Activated naive CD4-positive, alpha-beta T cell treated with anti-CD3 and anti-CD28 coated beads, Interleukin-2, amount 50 U/mL, for 72 hours (primary cell): ENCODE data around the gene BTNL8. TPM values are rescaled to one million over a fixed set of nuclear protein-coding genes. Genes with fewer than 3 reads are reported as not detected.
A peak's percentile ranks its signal among the peaks of the same experiment; 100 is the strongest.
"Not testable (repeated sequence)": the region's sequence is repeated elsewhere in the genome, so short reads cannot be mapped to it uniquely, and the experiment has no call there.

Source experiments
- ATAC-seq, 2 donors: fragments of 150-1000 bp; cut with Tn5 transposase; 2 replicates each; pipeline ENCODE4 v1.10.0; 2021; ENCODE audit warnings: mild to moderate bottlenecking in 2 of 2, moderate library complexity in 2 of 2
- DNase-seq, 2 donors: peaks; one replicate each; pipeline ENCODE4 v3.0.0; 2021 to 2022; ENCODE audit warnings: low spot score in 2 of 2
- H3K27ac Mint-ChIP-seq, 2 donors: one replicate each; pipeline ENCODE4 v1.8.0; 2022; ENCODE audit warnings: mild to moderate bottlenecking in 2 of 2, mixed read lengths in 2 of 2
- H3K36me3 Mint-ChIP-seq, 2 donors: one replicate each; pipeline ENCODE4 v1.8.0; 2022; ENCODE audit warnings: mixed read lengths in 2 of 2
- H3K9me3 Mint-ChIP-seq, 2 donors: one replicate each; pipeline ENCODE4 v1.8.0; 2022; ENCODE audit warnings: mixed read lengths in 2 of 2
- total RNA-seq, 2 donors: library from RNA; stranded (reverse); gene quantifications; one replicate each; pipeline ENCODE4 v1.2.3, GENCODE V29; 2022

The BTNL8 gene
- total RNA-seq, 2 donors from 2014 or later, result not detected

- Mint-ChIP-seq H3K27ac (no peak overlapping the region), H3K36me3 (no peaks in the 10 kb centered on the region), H3K9me3 (no peaks in the 10 kb centered on the region)
- DNase-seq (no peak), ATAC-seq (no peak)
Observed at GRCh38 chr5:180872419-180872818, 26.5 kb upstream of the BTNL8 start.

- no peaks in the 10 kb centered on the region for H3K9me3 Mint-ChIP-seq
- H3K27ac Mint-ChIP-seq, result peak overlapping the region in 1 of 2 donors; percentile 13
- DNase-seq (no peak), ATAC-seq (peak in 1 of 2 donors; percentile 58)
- H3K36me3 Mint-ChIP-seq, result no peaks in the 10 kb centered on the region
Observed at GRCh38 chr5:180873615-180874520, 25.1 kb upstream of the BTNL8 start.

- Mint-ChIP-seq H3K9me3 (no peaks in the 10 kb centered on the region), H3K36me3 (no peaks in the 10 kb centered on the region), H3K27ac (no peak overlapping the region)
- DNase-seq (no peak), ATAC-seq (no peak)
Observed at GRCh38 chr5:180874804-180875582, 24.0 kb upstream of the BTNL8 start.

- DNase-seq, result no peak
- no peaks in the 10 kb centered on the region for H3K36me3 Mint-ChIP-seq
- ATAC-seq, result no peak
- H3K27ac Mint-ChIP-seq, result no peak overlapping the region
- no peaks in the 10 kb centered on the region for H3K9me3 Mint-ChIP-seq
Observed at GRCh38 chr5:180875860-180876426, 23.0 kb upstream of the BTNL8 start.

- not testable (repeated sequence) for H3K27ac Mint-ChIP-seq, H3K9me3 Mint-ChIP-seq, DNase-seq, ATAC-seq
- H3K36me3 Mint-ChIP-seq, result peaks cover 0 to 10% of the 10 kb centered on the region in 2 donors
Observed at GRCh38 chr5:180885845-180886529, 13.0 kb upstream of the BTNL8 start.

- DNase-seq (no peak), ATAC-seq (no peak)
- Mint-ChIP-seq H3K27ac (no peak overlapping the region), H3K9me3 (peaks cover 2 to 12% of the 10 kb centered on the region in 2 donors), H3K36me3 (peaks cover 0 to 13% of the 10 kb centered on the region in 2 donors)
Observed at GRCh38 chr5:180889381-180889780, 9.6 kb upstream of the BTNL8 start.

GRCh38 chr5:180895330-180895729 is 3.6 kb upstream of the BTNL8 start:
- peaks cover 0 to 11% of the 10 kb centered on the region in 2 donors for H3K9me3 Mint-ChIP-seq
- not testable (repeated sequence) for H3K27ac Mint-ChIP-seq, DNase-seq, ATAC-seq, H3K36me3 Mint-ChIP-seq

- Mint-ChIP-seq H3K36me3 (no peaks in the 10 kb centered on the region), H3K27ac (peak overlapping the region in 1 of 2 donors; percentile 25), H3K9me3 (no peaks in the 10 kb centered on the region)
- DNase-seq (no peak), ATAC-seq (no peak)
Observed at GRCh38 chr5:180900178-180900577, 1.2 kb downstream of the BTNL8 start.

GRCh38 chr5:180901319-180902009 is 2.5 kb downstream of the BTNL8 start:
- peak in 1 of 2 donors; percentile 83 for ATAC-seq
- Mint-ChIP-seq H3K9me3 (no peaks in the 10 kb centered on the region), H3K27ac (peak overlapping the region in 1 of 2 donors; percentile 82), H3K36me3 (no peaks in the 10 kb centered on the region)
- DNase-seq, result no peak

- Mint-ChIP-seq H3K36me3 (no peaks in the 10 kb centered on the region), H3K27ac (no peak overlapping the region), H3K9me3 (no peaks in the 10 kb centered on the region)
- DNase-seq (no peak), ATAC-seq (no peak)
Observed at GRCh38 chr5:180908400-180908799, 9.4 kb downstream of the BTNL8 start.

- H3K9me3 Mint-ChIP-seq, result no peaks in the 10 kb centered on the region
- peak overlapping the region in 1 of 2 donors; percentile 61 for H3K27ac Mint-ChIP-seq
- peak in 1 of 2 donors; percentile 58 for ATAC-seq
- DNase-seq, result no peak
- H3K36me3 Mint-ChIP-seq, result no peaks in the 10 kb centered on the region
Observed at GRCh38 chr5:180908998-180909731, 10.2 kb downstream of the BTNL8 start.

- H3K27ac Mint-ChIP-seq, result no peak overlapping the region
- no peaks in the 10 kb centered on the region for H3K36me3 Mint-ChIP-seq
- H3K9me3 Mint-ChIP-seq, result no peaks in the 10 kb centered on the region
- DNase-seq, result no peak
- no peak for ATAC-seq
Observed at GRCh38 chr5:180909782-180910181, 10.8 kb downstream of the BTNL8 start.

GRCh38 chr5:180910182-180910581 is 11.2 kb downstream of the BTNL8 start:
- no peak overlapping the region for H3K27ac Mint-ChIP-seq

GRCh38 chr5:180910735-180911134 is 11.8 kb downstream of the BTNL8 start:
- H3K27ac Mint-ChIP-seq, result no peak overlapping the region
- H3K36me3 Mint-ChIP-seq, result no peaks in the 10 kb centered on the region
- DNase-seq, result no peak
- no peak for ATAC-seq
- no peaks in the 10 kb centered on the region for H3K9me3 Mint-ChIP-seq

More at GRCh38 chr5:180910182-180910581, 11.2 kb downstream of the BTNL8 start:
- ATAC-seq (no peak), DNase-seq (no peak)
- Mint-ChIP-seq H3K36me3 (no peaks in the 10 kb centered on the region), H3K9me3 (no peaks in the 10 kb centered on the region)

GRCh38 chr5:180914646-180915045 is 15.7 kb downstream of the BTNL8 start:
- ATAC-seq, result no peak
- H3K9me3 Mint-ChIP-seq, result no peaks in the 10 kb centered on the region
- no peaks in the 10 kb centered on the region for H3K36me3 Mint-ChIP-seq
- no peak overlapping the region for H3K27ac Mint-ChIP-seq
- no peak for DNase-seq
